Type B pancreatic cell (in vitro differentiated cells): ENCODE measurements around the gene OVOL2. TPM values are rescaled to one million over a fixed set of nuclear protein-coding genes. Genes with fewer than 3 reads are reported as not detected.

Source experiments
- DNase-seq: peaks from one replicate; pipeline ENCODE4 v3.0.0; 2021; ENCODE audit warnings: mixed read lengths; ENCODE audit not compliant: unreplicated experiment; ENCODE audit errors: extremely low spot score
- H3K27ac Mint-ChIP-seq: 2 replicates; pipeline ENCODE4 v1.8.0; 2021; ENCODE audit warnings: mild to moderate bottlenecking, mixed read lengths
- H3K27me3 Mint-ChIP-seq: 2 replicates; pipeline ENCODE4 v1.8.0; 2021; ENCODE audit warnings: mixed read lengths
- H3K36me3 Mint-ChIP-seq: 2 replicates; pipeline ENCODE4 v1.8.0; 2021; ENCODE audit warnings: mixed read lengths
- H3K4me1 Mint-ChIP-seq: one replicate; pipeline ENCODE4 v1.8.0; 2021; ENCODE audit warnings: mixed read lengths; ENCODE audit not compliant: unreplicated experiment
- H3K4me3 Mint-ChIP-seq: 2 replicates; pipeline ENCODE4 v1.8.0; 2021; ENCODE audit warnings: mild to moderate bottlenecking, mixed read lengths
- H3K9me3 Mint-ChIP-seq: 2 replicates; pipeline ENCODE4 v1.8.0; 2021; ENCODE audit warnings: mixed read lengths
- CTCF ChIP-seq: fragments of 200-600 bp; sonication (generic); conservative IDR thresholded peaks from 2 replicates; pipeline ENCODE4 v1.5.0; 2021; ENCODE audit warnings: antibody characterized with exemption, mild to moderate bottlenecking
- total RNA-seq: library from RNA; stranded (reverse); gene quantifications from 2 replicates; pipeline ENCODE4 v1.2.1, GENCODE V29; 2021; ENCODE audit warnings: low replicate concordance

The OVOL2 gene
- total RNA-seq, 1 donor from 2014 or later: 7.3 TPM

GRCh38 chr20:18052856-18053255 is 4.9 kb downstream of the OVOL2 start:
- no peak for DNase-seq
- no peak for TF ChIP-seq CTCF
- Mint-ChIP-seq H3K27ac (no peak overlapping the region), H3K36me3 (peaks cover 6% of the 10 kb centered on the region), H3K9me3 (no peaks in the 10 kb centered on the region), H3K4me3 (no peak overlapping the region), H3K27me3 (peaks cover 48% of the 10 kb centered on the region), H3K4me1 (no peaks in the 10 kb centered on the region)

GRCh38 chr20:18050628-18051027 is 7.1 kb downstream of the OVOL2 start:
- H3K36me3 Mint-ChIP-seq: peaks cover 6% of the 10 kb centered on the region
- DNase-seq: no peak
- no peaks in the 10 kb centered on the region for H3K4me1 Mint-ChIP-seq
- H3K4me3 Mint-ChIP-seq: no peak overlapping the region
- H3K9me3 Mint-ChIP-seq: no peaks in the 10 kb centered on the region
- no peak for TF ChIP-seq CTCF
- peaks cover 38% of the 10 kb centered on the region for H3K27me3 Mint-ChIP-seq
- H3K27ac Mint-ChIP-seq: no peak overlapping the region

- H3K27ac Mint-ChIP-seq: no peak overlapping the region
- peaks cover 19% of the 10 kb centered on the region for H3K27me3 Mint-ChIP-seq
- no peaks in the 10 kb centered on the region for H3K4me1 Mint-ChIP-seq
- H3K9me3 Mint-ChIP-seq: no peaks in the 10 kb centered on the region
- H3K4me3 Mint-ChIP-seq: no peak overlapping the region
- TF ChIP-seq CTCF: no peak
- peaks cover 11% of the 10 kb centered on the region for H3K36me3 Mint-ChIP-seq
- DNase-seq: no peak
Observed at GRCh38 chr20:18048176-18048575, 9.5 kb downstream of the OVOL2 start.

GRCh38 chr20:18046535-18046934 is 11.2 kb downstream of the OVOL2 start:
- H3K9me3 Mint-ChIP-seq: no peaks in the 10 kb centered on the region

GRCh38 chr20:18042229-18042628 is 15.5 kb downstream of the OVOL2 start:
- Mint-ChIP-seq H3K4me3 (no peak overlapping the region), H3K27ac (no peak overlapping the region), H3K27me3 (peaks cover 2% of the 10 kb centered on the region), H3K4me1 (no peaks in the 10 kb centered on the region), H3K9me3 (no peaks in the 10 kb centered on the region), H3K36me3 (peaks cover 9% of the 10 kb centered on the region)
- DNase-seq: no peak
- TF ChIP-seq CTCF: no peak

More at GRCh38 chr20:18046535-18046934, 11.2 kb downstream of the OVOL2 start:
- H3K4me3 Mint-ChIP-seq: no peak overlapping the region
- no peak for DNase-seq
- H3K36me3 Mint-ChIP-seq: peaks cover 5% of the 10 kb centered on the region
- H3K27ac Mint-ChIP-seq: peak overlapping the region; percentile 66
- no peak for TF ChIP-seq CTCF
- H3K4me1 Mint-ChIP-seq: no peaks in the 10 kb centered on the region
- H3K27me3 Mint-ChIP-seq: peaks cover 8% of the 10 kb centered on the region

GRCh38 chr20:18041462-18041861 is 16.3 kb downstream of the OVOL2 start:
- H3K4me1 Mint-ChIP-seq: no peaks in the 10 kb centered on the region
- peaks cover 9% of the 10 kb centered on the region for H3K36me3 Mint-ChIP-seq
- H3K27me3 Mint-ChIP-seq: peaks cover 2% of the 10 kb centered on the region

More at GRCh38 chr20:18041462-18041861, 16.3 kb downstream of the OVOL2 start:
- DNase-seq: no peak
- H3K9me3 Mint-ChIP-seq: no peaks in the 10 kb centered on the region
- H3K27ac Mint-ChIP-seq: no peak overlapping the region
- H3K4me3 Mint-ChIP-seq: no peak overlapping the region
- TF ChIP-seq CTCF: no peak
